OCI-LY1 (cell line): ENCODE data around the gene ERRFI1.
A peak's percentile ranks its signal among the peaks of the same experiment; 100 is the strongest.

Source experiments
- H2AFZ ChIP-seq: fragments of 200-600 bp; sonication (generic), shearing (Covaris generic); 2 replicates; pipeline ENCODE4 v1.6.0; 2014; ENCODE audit warnings: antibody characterized with exemption, mild to moderate bottlenecking, low read length
- H3F3A ChIP-seq: fragments of 200-600 bp; sonication (generic), shearing (Covaris generic); 2 replicates; pipeline ENCODE4 v1.6.0; 2014; ENCODE audit warnings: mild to moderate bottlenecking, antibody characterized with exemption, low read length, moderate library complexity; ENCODE audit not compliant: insufficient read depth
- H3K27ac ChIP-seq: fragments of 200-600 bp; sonication (generic); 2 replicates; pipeline ENCODE4 v1.5.1; 2014; ENCODE audit warnings: low read length, mixed run types, mild to moderate bottlenecking, low read depth; ENCODE audit not compliant: poor library complexity, severe bottlenecking
- H3K27me3 ChIP-seq: fragments of 200-600 bp; sonication (generic); 2 replicates; pipeline ENCODE4 v1.6.0; 2014; ENCODE audit warnings: antibody characterized with exemption, mild to moderate bottlenecking, low read length, moderate library complexity; ENCODE audit not compliant: insufficient read depth
- H3K36me3 ChIP-seq: fragments of 200-600 bp; sonication (generic); 2 replicates; pipeline ENCODE4 v1.6.1; 2014; ENCODE audit warnings: mild to moderate bottlenecking, antibody characterized with exemption, low read length, moderate library complexity, mixed read lengths; ENCODE audit not compliant: insufficient read depth
- H3K4me1 ChIP-seq: fragments of 200-600 bp; sonication (generic); 2 replicates; pipeline ENCODE4 v1.5.1; 2014; ENCODE audit warnings: mild to moderate bottlenecking, low read length, moderate library complexity; ENCODE audit not compliant: insufficient read depth, severe bottlenecking
- H3K4me2 ChIP-seq: fragments of 200-600 bp; sonication (generic), shearing (Covaris generic); 2 replicates; pipeline ENCODE4 v1.6.1; 2014; ENCODE audit warnings: low read length
- H3K4me3 ChIP-seq: fragments of 200-600 bp; sonication (generic); 2 replicates; pipeline ENCODE4 v1.5.1; 2014; ENCODE audit warnings: low read length, low read depth, mild to moderate bottlenecking, mixed read lengths; ENCODE audit not compliant: poor library complexity, severe bottlenecking
- H3K79me2 ChIP-seq: fragments of 200-600 bp; shearing (Covaris generic); 2 replicates; pipeline ENCODE4 v1.6.1; 2016; ENCODE audit warnings: mixed run types, low read length, mixed read lengths; ENCODE audit not compliant: insufficient read depth
- H3K9ac ChIP-seq: fragments of 200-600 bp; sonication (generic), shearing (Covaris generic); 2 replicates; pipeline ENCODE4 v1.6.1; 2014; ENCODE audit warnings: mild to moderate bottlenecking, low read length, mixed read lengths
- H3K9me2 ChIP-seq: fragments of 200-600 bp; sonication (generic), shearing (Covaris generic); 2 replicates; pipeline ENCODE4 v1.6.1; 2014; ENCODE audit warnings: low read depth, mild to moderate bottlenecking, low read length, mixed read lengths
- H3K9me3 ChIP-seq: fragments of 200-600 bp; shearing (Covaris generic); 2 replicates; pipeline ENCODE4 v1.6.1; 2014; ENCODE audit warnings: low read length, mixed read lengths
- H4K20me1 ChIP-seq: fragments of 200-600 bp; sonication (generic), shearing (Covaris generic); 2 replicates; pipeline ENCODE4 v1.6.0; 2016; ENCODE audit warnings: mild to moderate bottlenecking, low read length; ENCODE audit not compliant: insufficient read depth
- CTCF ChIP-seq: fragments of 200-600 bp; sonication (generic), shearing (Covaris generic); IDR thresholded peaks from 2 replicates; pipeline ENCODE4 v1.5.1; 2017; ENCODE audit warnings: mild to moderate bottlenecking, antibody characterized with exemption, low read length, moderate library complexity, mixed read lengths
- EZH2 ChIP-seq: fragments of 200-600 bp; sonication (generic), shearing (Covaris generic); IDR thresholded peaks from 2 replicates; pipeline ENCODE4 v1.8.0; 2017; ENCODE audit warnings: borderline replicate concordance, mixed run types, mild to moderate bottlenecking, antibody characterized with exemption, low read length, moderate library complexity, mixed read lengths

ERRFI1 gene

GRCh38 chr1:8015036-8015808, 10.9 kb downstream of the ERRFI1 start:
- Histone ChIP-seq H3F3A (no peaks in the 10 kb centered on the region), H3K36me3 (no peaks in the 10 kb centered on the region)
- TF ChIP-seq CTCF (peak; percentile 67; the same call in 1 of the 2 replicates), EZH2 (no peak)

DNA sequence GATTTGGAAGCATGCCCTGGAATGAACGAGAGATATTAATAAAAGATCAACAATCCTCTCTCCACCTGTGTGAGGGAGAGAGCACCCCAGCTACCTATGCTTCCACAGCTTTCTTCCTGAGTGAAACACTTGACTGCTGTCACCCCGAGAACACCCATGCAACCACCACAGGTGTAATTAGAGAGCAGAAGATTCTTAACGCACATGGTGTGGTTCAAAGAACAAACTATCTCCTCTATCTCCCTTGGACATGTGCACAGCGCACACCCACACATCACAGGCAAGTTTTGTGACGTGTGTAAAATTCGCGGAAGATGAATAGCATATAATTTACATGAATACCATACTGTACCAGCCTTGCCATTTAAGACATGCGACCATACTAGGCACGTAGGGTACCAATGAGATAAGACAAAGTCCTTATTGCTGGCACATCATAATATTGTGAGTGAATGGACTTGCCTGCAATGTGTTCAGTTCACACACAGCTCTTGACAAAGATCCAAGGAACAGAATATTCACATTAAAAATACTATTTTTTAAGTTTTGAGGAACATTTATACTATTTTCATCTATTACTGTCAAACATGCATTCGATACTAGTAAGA, 11.6 kb downstream of the ERRFI1 start:
- H3K4me2 ChIP-seq, result no peak overlapping the region
- no peaks in the 10 kb centered on the region for H3K79me2 ChIP-seq

More at GRCh38 chr1:8015036-8015808, 10.9 kb downstream of the ERRFI1 start:
- H3K4me1 ChIP-seq, result no peaks in the 10 kb centered on the region
- no peaks in the 10 kb centered on the region for H3K9me3 ChIP-seq
- H3K9me2 ChIP-seq, result no peaks in the 10 kb centered on the region
- H3K4me3 ChIP-seq, result no peak overlapping the region
- no peak overlapping the region for H3K9ac ChIP-seq
- H3K4me2 ChIP-seq, result no peak overlapping the region
- no peak overlapping the region for H2AFZ ChIP-seq
- no peaks in the 10 kb centered on the region for H3K79me2 ChIP-seq
- H3K27ac ChIP-seq, result no peak overlapping the region
- H3K27me3 ChIP-seq, result no peaks in the 10 kb centered on the region
- no peaks in the 10 kb centered on the region for H4K20me1 ChIP-seq

GRCh38 chr1:8013800-8014199, 12.3 kb downstream of the ERRFI1 start:
- Histone ChIP-seq H3K4me3 (no peak overlapping the region), H3F3A (no peaks in the 10 kb centered on the region), H2AFZ (no peak overlapping the region), H3K9me3 (no peaks in the 10 kb centered on the region), H3K27me3 (no peaks in the 10 kb centered on the region), H3K9me2 (no peaks in the 10 kb centered on the region), H3K9ac (no peak overlapping the region), H3K36me3 (no peaks in the 10 kb centered on the region), H3K79me2 (no peaks in the 10 kb centered on the region), H4K20me1 (no peaks in the 10 kb centered on the region), H3K27ac (no peak overlapping the region), H3K4me1 (no peaks in the 10 kb centered on the region), H3K4me2 (no peak overlapping the region)
- TF ChIP-seq CTCF, result no peak
- no peak for TF ChIP-seq EZH2

More for the DNA sequence above, 11.6 kb downstream of the ERRFI1 start:
- Histone ChIP-seq H3K36me3 (no peaks in the 10 kb centered on the region), H3K4me1 (no peaks in the 10 kb centered on the region), H3K27ac (no peak overlapping the region), H3K9me3 (no peaks in the 10 kb centered on the region), H3F3A (no peaks in the 10 kb centered on the region), H4K20me1 (no peaks in the 10 kb centered on the region), H3K9ac (no peak overlapping the region), H3K27me3 (no peaks in the 10 kb centered on the region), H3K9me2 (no peaks in the 10 kb centered on the region), H3K4me3 (no peak overlapping the region), H2AFZ (no peak overlapping the region)
- no peak for TF ChIP-seq CTCF
- TF ChIP-seq EZH2, result no peak
